Left renal pelvis (tissue), 4 donors: Measurements from ENCODE around the gene TRA2B. TPM values are rescaled to one million over a fixed set of nuclear protein-coding genes. Genes with fewer than 3 reads are reported as not detected.
"Not testable (repeated sequence)": the region's sequence is repeated elsewhere in the genome, so short reads cannot be mapped to it uniquely, and the experiment has no call there.

ENCODE experiments used
- DNase-seq, 4 donors: peaks; one replicate each; pipeline ENCODE4 v3.0.0-alpha.2; 2013; ENCODE audit warnings: low read depth in 4 of 4, low spot score in 3 of 4
- polyA plus RNA-seq, 4 donors: library from polyadenylated mRNA; unstranded; fragments of 120-200 nt; gene quantifications; one replicate each; pipeline ENCODE4 v1.2.1, GENCODE V29; 2013; ENCODE audit not compliant: insufficient read length in 4 of 4

TRA2B gene
- polyA plus RNA-seq, 4 donors, result 236 to 316 (median 289) TPM

DNA sequence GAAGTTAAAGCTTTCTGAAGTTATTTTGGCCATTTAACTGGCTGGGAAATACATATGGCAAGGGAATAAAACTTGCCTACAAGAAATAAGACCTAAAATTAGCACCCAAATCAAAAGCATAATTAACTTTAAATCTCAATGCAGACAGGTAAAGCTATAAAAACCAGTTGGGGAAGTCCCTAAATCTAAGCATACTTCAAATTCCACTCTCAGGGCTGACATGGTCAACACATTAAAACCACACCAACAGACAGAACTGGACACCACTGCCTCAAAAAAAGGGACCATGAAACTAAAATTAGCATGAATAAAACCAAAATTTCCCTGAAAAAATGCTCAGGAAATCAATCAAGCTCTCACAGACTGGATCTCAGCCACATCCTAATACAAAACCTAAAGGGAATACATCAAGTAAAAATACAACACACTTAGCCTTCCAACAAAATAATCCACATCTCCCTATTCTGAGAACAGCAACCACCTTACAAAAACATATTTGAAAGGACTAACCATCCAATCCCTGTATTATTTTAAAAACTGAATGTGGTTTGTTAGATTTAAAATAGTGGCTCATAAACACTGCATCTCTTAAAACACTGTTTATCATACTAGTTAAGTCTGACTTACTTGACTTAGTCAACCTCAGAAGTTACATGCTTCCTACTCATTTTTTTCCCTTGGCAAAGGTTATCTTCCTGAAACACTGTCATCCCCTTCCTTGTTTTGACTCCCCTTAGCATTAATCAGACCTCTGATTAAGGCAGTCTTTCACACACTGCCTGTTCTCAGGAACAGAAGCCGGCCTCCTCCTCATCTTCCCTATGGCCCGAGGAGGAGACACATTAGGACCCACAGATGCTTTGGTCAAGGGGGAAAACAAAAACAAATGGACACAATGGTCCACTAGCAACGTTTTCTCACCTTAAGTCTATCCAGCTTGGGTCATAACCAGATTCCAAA lies 8.3 kb downstream of the TRA2B start:
- no peak for DNase-seq

DNA sequence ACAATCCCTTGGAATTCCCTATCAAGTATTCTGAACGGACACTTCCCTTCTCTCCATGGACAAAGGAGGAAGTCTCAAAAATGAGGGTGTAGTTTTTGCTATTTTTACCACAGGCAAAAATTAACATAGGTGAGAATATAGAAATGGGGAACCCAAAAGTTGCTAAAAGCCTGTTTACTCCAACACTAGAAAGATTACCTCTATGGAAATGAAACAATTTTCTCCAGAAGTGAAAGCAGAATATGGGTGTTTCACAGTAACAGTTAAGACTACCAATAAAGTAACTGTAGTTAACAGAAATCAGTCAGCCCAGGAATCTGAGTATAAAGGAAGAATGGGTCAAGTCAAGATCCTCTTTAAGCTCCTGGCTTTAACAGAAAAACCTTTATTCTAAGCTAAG lies 9.3 kb downstream of the TRA2B start:
- no peak for DNase-seq

- DNase-seq, result no peak
Measured at GRCh38 chr3:185927501-185928200, 10.2 kb downstream of the TRA2B start.

GRCh38 chr3:185926445-185926844 lies 11.4 kb downstream of the TRA2B start:
- DNase-seq, result no peak

GRCh38 chr3:185925353-185925752 lies 12.5 kb downstream of the TRA2B start:
- no peak for DNase-seq

- no peak for DNase-seq
Measured at GRCh38 chr3:185924375-185924774, 13.4 kb downstream of the TRA2B start.

DNA sequence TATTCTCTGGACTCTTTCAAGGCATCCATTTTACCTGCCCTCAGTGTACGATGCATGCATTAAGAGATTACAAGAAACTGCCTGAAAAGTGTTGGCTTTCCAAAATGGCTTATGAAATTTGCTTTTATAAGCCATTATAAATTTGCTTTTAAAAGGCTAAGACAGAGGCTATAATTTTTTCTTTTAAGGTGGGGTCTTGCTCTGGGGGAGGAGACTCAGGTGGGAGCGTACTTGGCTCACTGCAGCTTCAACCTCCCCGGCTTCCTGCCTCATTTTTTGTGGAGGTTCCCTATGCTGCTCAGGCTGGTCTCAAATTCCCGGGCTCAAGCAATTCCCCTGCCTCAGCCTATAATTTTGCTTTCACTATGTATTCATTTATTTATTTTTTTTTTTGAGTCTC lies 17.6 kb downstream of the TRA2B start:
- no peak for DNase-seq

- no peak for DNase-seq
Measured at GRCh38 chr3:185916042-185916833, 21.6 kb downstream of the TRA2B start.

DNA sequence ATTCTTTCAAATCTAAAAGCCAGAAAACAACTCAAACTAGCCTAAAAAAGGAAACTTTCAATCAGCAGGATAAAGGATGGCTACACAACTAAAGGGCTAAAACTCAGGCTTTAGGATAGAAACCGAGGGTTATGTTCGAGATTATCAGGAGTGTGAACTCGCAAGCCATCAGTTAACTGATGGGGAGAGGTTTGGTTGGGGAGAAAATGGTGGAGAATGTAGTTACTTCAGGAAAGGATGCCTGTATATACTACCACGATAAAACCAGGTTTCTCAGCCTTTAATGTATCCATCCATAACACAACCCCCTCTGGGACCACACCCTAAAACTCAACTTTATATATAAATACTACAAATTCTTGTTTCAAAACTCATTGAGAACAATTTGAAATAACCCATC lies 22.2 kb downstream of the TRA2B start:
- DNase-seq, result no peak

DNA sequence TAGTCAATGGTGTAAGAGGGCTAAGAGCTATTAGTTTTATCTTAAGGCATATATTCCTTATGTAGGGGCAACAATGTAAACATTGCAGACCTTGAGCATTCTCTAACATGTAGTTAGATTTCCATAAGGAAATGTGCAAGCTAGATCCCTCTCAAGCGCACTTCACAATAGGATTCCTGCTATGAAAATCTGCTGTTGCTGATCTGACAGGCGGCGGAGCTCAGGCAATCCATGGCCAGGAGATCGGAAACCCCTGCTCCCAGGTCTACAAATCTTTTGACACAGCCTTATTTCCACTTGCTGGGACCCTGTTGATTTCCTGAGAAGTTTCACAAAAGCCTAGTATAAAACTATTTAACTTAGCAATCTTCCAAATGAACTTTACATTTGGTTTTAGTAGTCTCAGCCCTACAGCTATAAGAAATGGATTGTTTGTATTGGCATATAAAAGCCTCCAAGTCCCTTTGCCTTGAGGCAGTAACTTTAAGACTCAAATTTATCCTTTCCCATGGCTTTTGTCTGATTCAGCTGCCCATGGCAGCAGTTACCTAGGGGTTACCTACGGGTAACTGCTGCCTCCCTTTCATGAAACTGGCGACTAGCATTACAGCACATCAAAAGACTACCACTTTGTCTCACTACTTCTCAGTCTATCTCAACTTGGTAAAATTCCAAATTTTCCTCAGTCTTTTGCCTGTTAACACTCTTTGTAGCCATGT lies 22.7 kb downstream of the TRA2B start:
- no peak for DNase-seq

GRCh38 chr3:185912929-185913901 lies 24.6 kb downstream of the TRA2B start:
- DNase-seq, result no peak

DNA sequence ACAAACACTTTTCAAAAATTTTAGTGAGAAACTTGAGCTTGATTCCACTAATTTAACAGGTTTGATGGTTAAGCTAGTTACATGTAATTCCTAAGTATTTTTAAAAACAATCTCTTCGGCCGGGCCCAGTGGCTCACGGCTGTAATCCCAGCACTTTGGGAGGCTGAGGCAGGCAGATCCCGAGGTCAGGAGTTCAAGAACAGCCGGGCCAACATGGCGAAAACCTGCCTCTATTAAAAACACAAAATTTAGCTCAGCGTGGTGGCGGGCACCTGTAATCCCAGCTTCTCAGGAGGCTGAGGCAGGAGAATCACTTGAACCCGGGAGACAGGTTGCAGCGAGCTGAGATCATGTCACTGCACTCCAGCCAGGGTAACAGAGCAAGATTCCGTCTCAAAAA lies 25.3 kb downstream of the TRA2B start:
- no peak for DNase-seq

DNA sequence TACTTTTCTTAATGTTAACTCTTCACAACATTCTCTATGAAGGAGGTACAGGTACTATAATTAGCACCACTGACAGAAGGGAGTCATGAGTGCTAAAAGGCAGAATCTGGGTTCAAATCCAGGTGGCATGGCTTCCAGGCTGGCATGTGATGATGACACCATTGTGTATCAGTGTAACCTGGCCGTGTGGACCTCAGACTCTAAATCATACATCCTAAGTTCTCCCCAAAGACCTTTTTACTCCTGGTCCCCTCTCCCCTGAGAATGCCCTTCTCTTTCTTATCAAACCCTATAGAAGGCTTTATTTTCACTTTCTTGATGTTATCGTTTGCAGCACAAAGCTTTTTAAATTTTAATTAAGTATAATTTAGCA lies 26.8 kb downstream of the TRA2B start:
- not testable (repeated sequence) for DNase-seq

GRCh38 chr3:185910322-185911075 lies 27.3 kb downstream of the TRA2B start:
- DNase-seq, result not testable (repeated sequence)

GRCh38 chr3:185909913-185910312 lies 27.9 kb downstream of the TRA2B start:
- DNase-seq, result not testable (repeated sequence)

GRCh38 chr3:185900228-185900627 lies 37.6 kb downstream of the TRA2B start:
- DNase-seq, result no peak

- DNase-seq, result no peak
Measured at GRCh38 chr3:185896636-185897035, 41.2 kb downstream of the TRA2B start.

GRCh38 chr3:185887066-185887465 lies 50.7 kb downstream of the TRA2B start:
- DNase-seq, result no peak

DNA sequence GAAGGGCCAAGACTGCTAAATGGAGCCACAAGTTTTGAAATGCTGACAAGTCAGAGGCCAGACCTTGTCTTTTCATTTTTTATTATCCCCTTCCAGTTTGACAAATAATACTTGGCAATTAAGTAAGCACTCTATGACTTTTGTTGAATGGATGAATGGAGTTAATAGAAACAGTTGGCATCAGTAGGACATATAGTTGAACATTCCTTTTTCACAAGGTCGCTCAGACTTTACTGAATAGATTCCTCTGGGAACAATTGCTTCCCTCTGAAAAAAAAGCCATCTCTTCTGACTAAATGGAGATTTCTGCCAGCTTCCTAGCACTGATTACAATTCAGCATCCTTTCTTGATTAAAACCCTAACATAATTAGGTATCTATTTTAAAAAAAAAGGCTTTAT lies 53.2 kb downstream of the TRA2B start:
- DNase-seq, result no peak
